NCI-H2029 (cell line): ENCODE data around the gene CTTNBP2.

ENCODE experiments used
- DNase-seq: peaks from one replicate; lab custom pipeline; 2025; lab: John Stamatoyannopoulos, UW

Gene CTTNBP2

GRCh38 chr7:117790251-117790650, 83.0 kb downstream of the CTTNBP2 start:
- DNase-seq = no peak

- no peak for DNase-seq
Observed at GRCh38 chr7:117785431-117785830, 87.8 kb downstream of the CTTNBP2 start.

- no peak for DNase-seq
Observed at GRCh38 chr7:117784315-117784714, 88.9 kb downstream of the CTTNBP2 start.

DNA sequence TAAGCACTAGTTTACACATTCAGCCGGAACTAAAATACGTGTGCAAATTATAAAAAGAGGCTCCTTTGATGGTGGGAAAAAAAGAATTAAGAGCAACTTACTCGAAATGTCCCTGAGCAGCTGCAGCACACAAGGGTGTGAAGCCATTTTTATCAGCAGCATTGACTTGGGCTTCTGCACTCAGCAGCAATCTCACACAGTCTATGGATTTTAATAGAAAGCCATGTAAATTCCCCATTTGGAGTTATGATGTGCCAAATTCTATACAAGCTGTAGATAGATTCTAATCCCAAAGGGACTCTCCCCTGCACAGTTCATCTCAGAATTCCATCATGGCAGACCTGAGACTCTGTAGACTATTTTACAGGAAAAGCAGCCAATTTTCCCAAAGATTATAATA, 90.5 kb downstream of the CTTNBP2 start:
- DNase-seq = no peak

GRCh38 chr7:117781707-117782106, 91.5 kb downstream of the CTTNBP2 start:
- DNase-seq = no peak

- no peak for DNase-seq
Observed at GRCh38 chr7:117780832-117781231, 92.4 kb downstream of the CTTNBP2 start.

- peak; percentile 77 for DNase-seq
Observed at GRCh38 chr7:117777335-117778142, 95.7 kb downstream of the CTTNBP2 start.

DNA sequence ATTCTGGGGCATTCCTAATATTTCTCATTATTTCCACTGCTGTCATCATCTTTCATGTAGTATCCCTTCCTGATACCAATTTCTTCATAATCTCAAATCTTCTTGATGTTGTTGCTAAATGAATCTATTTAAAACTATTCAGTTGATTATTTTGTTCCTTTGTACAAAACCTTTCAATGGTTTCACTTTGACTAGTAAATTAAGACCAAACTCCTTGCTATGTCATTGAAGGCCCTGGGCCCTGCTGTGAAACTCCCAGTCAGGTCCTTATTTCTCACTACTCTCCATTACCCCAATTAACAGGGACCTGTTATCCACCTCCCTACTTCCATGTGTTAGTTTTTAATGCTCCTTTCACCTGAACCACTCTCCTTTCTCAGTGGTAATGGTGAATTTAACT, 97.0 kb downstream of the CTTNBP2 start:
- no peak for DNase-seq

- DNase-seq = no peak
Observed at GRCh38 chr7:117775801-117776200, 97.4 kb downstream of the CTTNBP2 start.

GRCh38 chr7:117774943-117775342, 98.3 kb downstream of the CTTNBP2 start:
- no peak for DNase-seq

DNA sequence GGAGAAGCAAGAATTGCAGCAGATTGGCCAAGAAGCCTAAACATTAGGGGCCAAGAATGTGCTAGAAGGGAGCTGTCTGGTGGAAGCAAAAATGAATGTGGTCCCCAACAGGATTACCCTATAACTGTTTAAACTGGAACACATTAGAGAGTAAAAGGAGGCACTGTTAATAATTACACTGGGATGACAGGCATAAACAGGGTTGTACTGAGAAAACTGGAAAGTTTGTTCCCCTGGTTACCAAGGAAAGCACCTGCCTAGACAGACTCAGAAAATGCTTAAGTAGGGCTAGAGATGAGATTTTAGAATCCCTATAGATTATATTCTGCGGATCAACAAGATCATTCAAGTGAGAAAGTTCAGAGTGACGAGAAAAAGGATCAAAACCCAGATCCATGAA, 100.8 kb downstream of the CTTNBP2 start:
- no peak for DNase-seq

DNA sequence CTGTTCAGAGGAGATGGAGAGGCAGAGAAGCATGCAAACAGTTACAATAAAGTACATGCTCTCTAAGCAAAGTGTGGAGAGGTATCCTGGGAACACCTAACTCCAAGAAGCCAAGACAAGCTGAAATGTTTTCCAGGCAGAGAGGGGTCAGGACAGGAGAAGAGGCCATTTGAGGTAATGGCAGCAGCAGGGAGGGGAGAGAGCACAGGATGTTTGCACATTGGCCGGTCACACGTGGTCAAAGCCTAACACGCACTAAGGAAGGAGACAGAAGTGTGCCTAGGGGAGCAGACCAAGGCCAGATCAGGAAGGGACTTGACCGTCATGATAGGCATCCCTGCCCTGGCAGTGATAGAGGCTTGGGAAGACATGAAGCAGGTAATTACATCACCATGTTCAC, 101.5 kb downstream of the CTTNBP2 start:
- DNase-seq = no peak

DNA sequence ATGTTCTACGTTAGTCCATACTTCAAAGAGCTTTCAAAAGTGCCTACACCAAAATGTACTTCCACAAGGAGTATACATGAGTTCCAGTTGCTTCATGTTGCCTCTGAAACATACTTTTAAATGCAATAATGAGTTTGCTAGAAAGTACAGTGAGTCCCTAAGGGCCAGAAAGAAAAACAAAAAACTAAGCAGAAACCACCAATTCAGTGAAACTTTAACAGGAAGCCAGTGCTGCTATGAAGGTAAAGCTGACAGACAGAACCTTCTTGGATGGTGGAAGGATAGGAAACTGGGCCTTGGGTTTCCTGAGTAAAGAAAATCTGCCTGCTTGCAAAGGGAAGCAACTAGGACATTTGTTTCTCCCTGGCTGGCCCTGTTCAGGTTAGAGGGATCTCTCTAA, 104.2 kb downstream of the CTTNBP2 start:
- DNase-seq = no peak

DNA sequence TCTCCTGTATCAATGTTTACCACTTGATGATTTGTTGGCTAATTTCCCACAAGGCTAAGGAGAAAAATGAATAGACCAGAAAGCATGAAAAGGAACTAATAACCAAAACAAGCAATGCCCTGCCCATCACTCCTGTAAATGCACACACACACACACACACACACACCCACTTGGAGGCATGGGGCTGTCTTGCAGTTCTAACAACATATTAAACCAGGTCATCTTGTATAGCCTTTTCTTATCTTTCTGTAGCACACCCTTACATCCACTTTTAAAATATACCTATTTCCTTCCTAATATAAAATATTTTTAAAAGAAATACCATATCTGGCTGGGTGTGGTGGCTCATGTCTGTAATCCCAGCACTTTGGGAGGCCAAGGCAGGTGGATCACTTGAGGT, 105.3 kb downstream of the CTTNBP2 start:
- DNase-seq = no peak

DNA sequence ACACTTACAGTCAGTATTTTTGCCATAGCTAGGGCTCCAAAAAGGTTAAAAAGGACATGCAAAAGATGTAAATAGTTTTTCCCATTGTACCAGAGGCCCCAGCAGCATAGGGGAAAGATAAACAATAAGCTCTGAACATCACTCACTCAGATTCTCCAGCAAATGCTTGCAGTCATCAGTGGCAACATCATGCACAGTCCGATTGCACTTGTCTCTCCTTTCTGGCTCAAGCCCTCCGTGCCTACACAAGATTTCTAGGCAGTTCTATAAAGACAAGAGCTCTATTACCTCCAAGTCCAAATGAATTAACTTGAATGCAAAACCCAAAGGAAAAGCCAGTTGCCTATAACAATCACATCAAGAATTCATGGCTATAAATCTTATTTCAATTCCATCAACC, 106.3 kb downstream of the CTTNBP2 start:
- no peak for DNase-seq

DNA sequence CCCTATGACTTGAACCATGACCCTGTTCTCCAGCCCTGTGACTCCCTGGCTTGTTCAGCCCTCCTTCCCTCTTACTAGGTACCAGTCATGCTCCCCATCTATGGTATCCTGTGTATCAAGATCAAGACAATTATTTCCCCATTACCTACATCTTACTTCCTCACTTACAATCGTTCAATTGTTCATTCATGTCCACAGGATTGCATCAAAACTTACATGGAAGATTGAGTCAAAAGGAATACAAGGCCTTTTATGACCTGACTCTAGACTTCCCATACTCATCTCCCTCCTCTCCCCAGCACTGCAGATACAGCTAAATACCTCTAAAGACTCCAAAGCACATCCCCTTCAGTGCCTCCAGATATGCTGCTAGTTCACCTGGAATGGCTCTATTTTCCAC, 109.2 kb downstream of the CTTNBP2 start:
- no peak for DNase-seq

DNA sequence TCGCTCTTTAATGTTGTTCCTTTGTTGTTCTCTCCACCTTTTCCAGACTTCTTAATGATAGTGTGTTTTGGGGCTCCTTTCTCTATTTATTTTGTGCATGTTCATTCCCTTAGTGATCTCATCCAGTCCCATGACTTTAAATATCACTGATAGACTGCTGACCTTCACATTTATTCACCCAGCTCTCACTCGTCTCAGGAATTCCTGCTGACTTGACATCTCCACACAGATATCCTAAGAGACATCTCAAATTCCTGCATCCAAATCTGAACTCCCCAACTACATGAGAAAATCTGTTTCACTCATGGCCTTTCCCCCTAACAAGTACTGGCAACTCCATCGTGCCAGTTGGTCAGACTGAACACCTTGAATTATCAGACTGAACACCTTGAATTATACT, 111.2 kb downstream of the CTTNBP2 start:
- DNase-seq = no peak

DNA sequence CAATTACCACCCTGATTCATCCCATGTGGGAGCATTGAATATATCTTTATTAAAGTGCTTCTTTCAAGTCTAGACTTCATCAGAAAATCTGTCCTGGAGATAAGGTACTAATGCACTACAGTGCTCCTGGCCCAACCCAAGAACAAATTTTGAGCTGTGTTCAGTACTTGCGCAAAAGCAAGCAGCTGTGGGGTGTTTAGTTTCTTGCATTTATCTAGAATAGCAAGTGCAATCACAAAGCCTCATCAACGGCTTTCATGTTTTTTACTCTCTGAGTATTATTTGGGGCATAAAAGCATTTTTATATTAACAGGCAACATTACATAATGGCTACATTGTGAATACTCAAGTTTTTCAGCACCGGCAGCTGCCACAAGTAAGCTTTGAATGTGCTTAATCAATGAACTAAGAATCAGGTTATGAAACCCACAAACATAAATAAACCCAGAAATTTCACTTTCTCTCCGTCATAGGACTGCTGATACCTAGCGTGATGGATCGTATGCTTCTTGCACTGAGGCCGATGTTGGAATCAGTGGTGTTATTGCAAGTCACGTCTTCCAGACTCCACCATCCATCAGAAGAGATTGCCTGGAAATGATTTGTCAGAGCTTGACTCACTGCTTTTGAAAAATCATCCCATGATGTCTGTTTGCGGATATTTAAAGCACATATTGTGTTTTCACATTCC, 113.1 kb downstream of the CTTNBP2 start:
- DNase-seq = no peak

DNA sequence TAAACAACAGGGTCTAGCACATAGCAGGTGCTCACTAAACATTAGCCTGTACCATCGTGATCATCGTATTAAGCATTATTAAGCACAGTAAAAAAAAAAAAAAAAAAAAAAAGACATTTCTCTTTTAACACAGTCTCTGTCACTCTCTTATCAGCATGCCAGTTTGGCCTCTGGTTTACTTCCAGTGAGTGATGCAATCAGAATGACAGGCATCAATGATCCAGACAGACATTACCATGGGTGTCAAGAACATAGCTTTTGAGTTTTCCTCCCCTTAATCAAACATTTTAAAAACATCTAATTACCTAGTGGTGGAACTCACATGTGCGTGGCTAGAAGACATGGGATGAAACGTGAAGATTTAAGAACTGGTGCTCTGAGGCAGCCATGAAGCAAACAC, 115.8 kb downstream of the CTTNBP2 start:
- no peak for DNase-seq

DNA sequence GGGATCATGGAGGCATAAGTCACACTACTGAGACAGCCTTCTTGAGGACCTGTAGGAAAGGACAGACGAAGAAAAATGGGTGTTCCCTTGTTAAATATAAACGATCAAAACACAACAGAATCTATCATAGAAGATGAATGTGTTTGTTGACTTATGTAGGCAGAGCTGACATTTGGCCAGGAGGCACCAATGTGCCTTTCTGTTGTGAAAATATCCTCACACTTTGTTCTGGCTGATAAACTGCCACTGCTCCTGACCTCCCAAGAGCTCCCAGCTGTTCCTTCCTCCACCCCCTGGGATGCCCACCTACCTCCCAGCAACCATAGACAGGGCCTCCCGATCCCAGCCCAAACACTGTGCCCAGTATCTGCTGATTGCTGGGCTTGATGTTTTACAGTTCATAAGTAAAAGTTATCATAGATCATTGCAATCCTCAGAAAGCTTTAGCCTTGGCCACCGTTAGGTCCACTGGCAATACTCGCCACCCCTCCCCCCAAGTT, 116.6 kb downstream of the CTTNBP2 start:
- DNase-seq = no peak

DNA sequence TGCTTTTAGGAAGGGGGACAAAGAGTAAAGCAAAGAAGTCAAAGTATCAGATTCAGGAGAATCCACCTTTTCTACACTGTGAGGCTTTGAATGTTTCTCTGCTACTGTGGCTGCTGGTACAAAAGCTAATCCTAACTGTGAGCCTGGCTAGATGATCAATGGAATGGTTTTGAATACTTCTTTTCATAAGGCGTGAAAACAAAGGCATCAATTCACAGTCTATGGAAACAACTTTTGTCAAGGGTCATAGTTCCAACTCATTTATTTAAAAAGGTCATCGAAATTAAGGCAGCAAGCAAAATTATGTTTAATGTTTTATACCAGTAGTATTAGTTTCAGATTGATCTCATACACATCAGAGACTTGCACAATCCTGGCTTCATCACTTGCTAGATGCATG, 118.1 kb downstream of the CTTNBP2 start:
- DNase-seq = no peak

DNA sequence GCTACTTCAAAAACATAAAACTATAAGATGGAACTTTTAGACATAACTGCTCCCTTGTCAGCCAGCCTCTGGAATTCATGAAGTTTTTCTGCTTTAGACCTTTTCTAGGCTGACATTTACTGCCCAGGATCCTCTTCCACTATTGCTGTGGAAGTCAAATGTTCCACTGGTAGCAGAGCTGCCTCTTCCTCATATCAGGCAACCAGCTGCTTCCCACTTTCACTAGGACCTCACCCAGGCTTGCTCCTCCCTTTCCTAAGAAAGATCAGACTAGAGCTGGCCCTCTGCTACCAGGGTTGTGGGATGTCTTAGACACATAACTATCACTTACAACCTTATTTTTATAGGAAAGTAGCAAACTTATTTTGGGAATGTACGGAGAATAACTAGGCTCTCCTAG, 121.5 kb downstream of the CTTNBP2 start:
- DNase-seq = no peak
